KMS-11 (cell line): ENCODE results near the gene PLEKHA3.
A peak's percentile ranks its signal among the peaks of the same experiment; 100 is the strongest.

Source experiments
- H2AFZ ChIP-seq: fragments of 200-600 bp; sonication (generic); 2 replicates; pipeline ENCODE4 v1.6.1; 2016; ENCODE audit warnings: antibody characterized with exemption, mixed run types, low read depth
- H3K27ac ChIP-seq: fragments of 200-600 bp; sonication (generic); 2 replicates; pipeline ENCODE4 v1.6.1; 2016; ENCODE audit warnings: mild to moderate bottlenecking, mixed run types
- H3K27me3 ChIP-seq: fragments of 200-600 bp; sonication (generic); 2 replicates; pipeline ENCODE4 v1.6.1; 2017; ENCODE audit warnings: mild to moderate bottlenecking, low read depth, mixed run types, moderate library complexity; ENCODE audit not compliant: insufficient read depth
- H3K36me3 ChIP-seq: fragments of 200-600 bp; sonication (generic); 2 replicates; pipeline ENCODE4 v1.6.1; 2017; ENCODE audit warnings: mild to moderate bottlenecking, mixed run types; ENCODE audit not compliant: insufficient read depth
- H3K4me1 ChIP-seq: fragments of 200-600 bp; sonication (generic); 2 replicates; pipeline ENCODE4 v1.6.1; 2016; ENCODE audit warnings: mild to moderate bottlenecking, low read depth, mixed run types; ENCODE audit not compliant: poor library complexity, severe bottlenecking
- H3K4me2 ChIP-seq: fragments of 200-600 bp; sonication (generic); 2 replicates; pipeline ENCODE4 v1.7.0; 2016; ENCODE audit warnings: mild to moderate bottlenecking, mixed run types
- H3K4me3 ChIP-seq: fragments of 200-600 bp; sonication (generic); IDR thresholded peaks from 2 replicates; pipeline ENCODE4 v1.6.1; 2017; ENCODE audit warnings: low read depth, low read length, mixed read lengths; ENCODE audit not compliant: insufficient read depth
- H3K79me2 ChIP-seq: fragments of 200-600 bp; sonication (generic); 2 replicates; pipeline ENCODE4 v1.6.1; 2016; ENCODE audit warnings: low read depth, mixed run types; ENCODE audit not compliant: insufficient read depth
- H3K9ac ChIP-seq: fragments of 200-600 bp; sonication (generic); 2 replicates; pipeline ENCODE4 v1.6.1; 2016; ENCODE audit warnings: mild to moderate bottlenecking, mixed run types
- H4K20me1 ChIP-seq: fragments of 200-600 bp; sonication (generic); 2 replicates; pipeline ENCODE4 v1.6.1; 2016; ENCODE audit warnings: mild to moderate bottlenecking, mixed run types; ENCODE audit not compliant: insufficient read depth
- TF ChIP-seq, protein P1 (sequence below): fragments of 200-600 bp; sonication (generic); conservative IDR thresholded peaks from 2 replicates; pipeline ENCODE4 v1.6.1; 2017; ENCODE audit warnings: low read depth, mild to moderate bottlenecking, antibody characterized with exemption, low read length, moderate library complexity, mixed read lengths

PLEKHA3 gene

DNA sequence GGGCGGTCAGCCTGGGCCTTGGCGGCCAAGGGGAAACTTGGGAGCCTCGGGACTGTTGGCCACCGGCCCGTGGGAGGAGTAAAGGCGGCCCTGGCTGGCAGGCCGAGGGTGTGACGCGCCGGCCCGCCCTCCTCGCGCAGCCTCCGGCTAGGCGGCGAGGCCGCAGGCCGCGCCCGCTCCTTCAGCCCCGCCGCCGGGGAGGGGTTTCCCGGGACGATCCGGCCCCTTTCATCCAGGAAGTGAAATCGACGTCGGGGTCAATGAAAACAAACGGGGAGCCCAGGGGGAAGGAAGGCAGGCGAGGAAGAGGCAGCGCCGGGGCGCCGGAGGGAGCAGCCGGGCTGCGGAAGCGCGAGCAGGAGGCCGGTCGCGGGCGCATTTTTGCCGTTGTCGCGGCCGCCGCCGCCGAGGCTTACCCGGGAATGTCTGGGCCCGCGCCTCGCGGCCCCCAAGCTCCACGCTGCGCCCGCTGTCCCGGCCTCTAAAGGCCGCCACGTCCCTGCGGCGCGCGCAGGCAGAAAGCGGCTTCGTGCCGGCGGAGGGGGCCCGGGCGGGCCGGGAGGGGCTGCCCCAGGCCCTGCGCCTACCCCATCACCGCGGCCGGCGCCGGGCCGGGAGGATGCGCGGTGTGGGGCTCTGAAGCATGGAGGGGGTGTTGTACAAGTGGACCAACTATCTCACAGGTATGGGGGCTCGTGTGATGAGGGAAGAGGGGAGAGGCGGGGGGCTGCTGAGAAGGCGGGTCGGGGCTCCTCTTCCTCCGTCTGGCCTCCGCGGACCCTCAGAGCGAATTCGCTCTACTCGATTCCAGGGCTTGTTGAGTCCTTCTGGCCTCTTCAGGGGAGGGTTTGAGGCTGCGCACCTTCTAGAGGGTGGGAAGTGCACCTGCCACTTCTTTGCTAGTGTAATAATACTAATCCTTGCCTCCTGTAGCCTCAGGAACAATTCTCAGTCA, at the start of gene PLEKHA3:
TSS of gene PLEKHA3 (plus strand) at position 231 of the 955 bp plus-strand sequence. CDS start at position 644, 413 bp downstream.
- Histone ChIP-seq H3K27ac (peak within 1 kb of the TSS; percentile 86), H3K27me3 (no peaks in the 10 kb centered on the region), H3K4me1 (peaks cover 38% of the 10 kb centered on the region), H3K9ac (peak within 1 kb of the TSS; percentile 55), H4K20me1 (no peaks in the 10 kb centered on the region), H2AFZ (peak within 1 kb of the TSS; percentile 99), H3K4me2 (peak within 1 kb of the TSS; percentile 97), H3K36me3 (no peaks in the 10 kb centered on the region), H3K4me3 (peak within 1 kb of the TSS; percentile 51), H3K79me2 (peaks cover 22% of the 10 kb centered on the region; the same call in 1 of the 2 replicates)
- TF ChIP-seq, protein P1, sequence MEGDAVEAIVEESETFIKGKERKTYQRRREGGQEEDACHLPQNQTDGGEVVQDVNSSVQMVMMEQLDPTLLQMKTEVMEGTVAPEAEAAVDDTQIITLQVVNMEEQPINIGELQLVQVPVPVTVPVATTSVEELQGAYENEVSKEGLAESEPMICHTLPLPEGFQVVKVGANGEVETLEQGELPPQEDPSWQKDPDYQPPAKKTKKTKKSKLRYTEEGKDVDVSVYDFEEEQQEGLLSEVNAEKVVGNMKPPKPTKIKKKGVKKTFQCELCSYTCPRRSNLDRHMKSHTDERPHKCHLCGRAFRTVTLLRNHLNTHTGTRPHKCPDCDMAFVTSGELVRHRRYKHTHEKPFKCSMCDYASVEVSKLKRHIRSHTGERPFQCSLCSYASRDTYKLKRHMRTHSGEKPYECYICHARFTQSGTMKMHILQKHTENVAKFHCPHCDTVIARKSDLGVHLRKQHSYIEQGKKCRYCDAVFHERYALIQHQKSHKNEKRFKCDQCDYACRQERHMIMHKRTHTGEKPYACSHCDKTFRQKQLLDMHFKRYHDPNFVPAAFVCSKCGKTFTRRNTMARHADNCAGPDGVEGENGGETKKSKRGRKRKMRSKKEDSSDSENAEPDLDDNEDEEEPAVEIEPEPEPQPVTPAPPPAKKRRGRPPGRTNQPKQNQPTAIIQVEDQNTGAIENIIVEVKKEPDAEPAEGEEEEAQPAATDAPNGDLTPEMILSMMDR: no peak

DNA sequence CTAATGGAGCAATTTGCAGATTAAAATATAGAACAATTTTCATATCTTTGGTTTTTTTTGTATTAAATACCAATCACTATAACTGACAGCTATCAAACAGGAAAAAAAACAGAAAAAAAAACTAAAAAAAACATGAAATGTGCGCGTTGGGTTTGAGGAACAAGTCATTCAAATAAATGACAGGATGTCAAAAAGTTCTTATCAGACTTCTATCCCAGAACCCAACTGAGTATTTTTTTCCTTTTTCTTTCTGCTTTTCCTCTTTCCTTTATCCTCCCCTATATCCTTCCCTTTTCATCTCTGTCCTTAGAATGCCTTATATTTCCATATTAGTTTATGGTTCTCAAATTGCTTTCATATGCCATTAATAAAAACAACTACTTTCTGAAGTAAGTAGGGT, 43.6 kb upstream of the PLEKHA3 start:
- H2AFZ ChIP-seq: no peak overlapping the region
- no peaks in the 10 kb centered on the region for H3K27me3 ChIP-seq
- H3K9ac ChIP-seq: no peak overlapping the region
- H3K4me2 ChIP-seq: no peak overlapping the region
- peaks cover under 1% of the 10 kb centered on the region; the same call in 1 of the 2 replicates for H3K36me3 ChIP-seq
- H3K4me1 ChIP-seq: no peaks in the 10 kb centered on the region
- no peaks in the 10 kb centered on the region for H3K79me2 ChIP-seq
- no peaks in the 10 kb centered on the region for H4K20me1 ChIP-seq
- H3K4me3 ChIP-seq: no peak overlapping the region
- TF ChIP-seq, protein P1: no peak
- H3K27ac ChIP-seq: no peak overlapping the region

DNA sequence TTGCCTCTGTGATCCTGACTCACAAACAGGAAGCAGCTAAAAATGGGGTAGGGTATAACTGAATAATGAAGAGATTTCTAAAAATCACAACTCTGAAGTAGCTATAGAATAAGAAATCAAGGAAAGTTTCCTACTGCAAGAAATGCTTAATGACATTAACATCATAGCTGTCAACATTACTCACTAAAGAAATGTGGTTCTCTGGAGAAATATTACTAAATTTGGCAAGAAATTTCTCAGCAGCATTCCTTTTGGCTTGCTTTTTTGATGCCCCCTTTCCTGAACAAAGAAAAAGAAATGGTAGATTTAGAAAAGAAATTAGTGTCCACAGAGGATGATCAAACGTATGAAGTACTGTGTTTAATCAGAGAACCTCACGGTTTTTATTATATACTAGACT, 38.8 kb upstream of the PLEKHA3 start:
- Histone ChIP-seq H3K4me3 (no peak overlapping the region), H3K4me2 (no peak overlapping the region), H3K27ac (no peak overlapping the region), H3K36me3 (peaks cover 16% of the 10 kb centered on the region; the same call in 1 of the 2 replicates), H3K79me2 (no peaks in the 10 kb centered on the region), H3K4me1 (no peaks in the 10 kb centered on the region), H3K27me3 (no peaks in the 10 kb centered on the region), H3K9ac (no peak overlapping the region), H4K20me1 (no peaks in the 10 kb centered on the region), H2AFZ (no peak overlapping the region)
- TF ChIP-seq, protein P1: no peak

DNA sequence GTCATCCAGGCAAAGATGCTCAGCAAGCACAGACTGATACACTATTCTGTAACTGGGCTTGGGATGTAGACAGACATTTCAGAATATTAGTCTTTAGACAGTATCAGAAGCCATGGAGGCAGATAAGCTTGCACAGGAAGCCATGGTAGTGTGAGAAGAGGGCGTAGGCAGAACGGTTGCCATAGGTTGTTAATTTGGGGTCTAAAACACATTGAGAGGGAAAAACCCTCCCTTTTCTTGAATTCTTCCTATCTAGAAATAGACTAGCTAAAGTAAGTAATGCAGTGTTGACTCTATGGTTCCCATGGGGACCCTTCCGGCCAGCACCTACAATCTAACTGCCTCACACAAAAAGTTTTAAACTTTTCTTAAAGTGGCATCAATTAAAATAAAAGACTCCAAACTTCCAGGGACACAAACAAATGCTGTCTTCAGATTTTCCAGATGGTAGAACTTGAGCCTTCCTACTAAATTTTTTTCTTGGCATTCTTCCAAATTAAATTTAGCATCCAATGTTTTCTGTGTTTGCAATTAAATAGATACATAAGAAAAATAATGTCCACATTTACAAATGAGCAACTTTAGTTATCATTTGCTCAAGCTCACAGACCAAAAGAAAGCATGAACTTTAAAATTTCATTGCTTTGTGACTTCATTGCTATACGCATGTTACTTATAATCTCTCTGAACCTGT, 31.1 kb upstream of the PLEKHA3 start:
- no peak overlapping the region for H2AFZ ChIP-seq
- no peak overlapping the region for H3K4me3 ChIP-seq
- peak overlapping the region; percentile 83; the same call in 1 of the 2 replicates for H3K27ac ChIP-seq
- peak overlapping the region; percentile 94 for H3K4me2 ChIP-seq
- H3K36me3 ChIP-seq: peaks cover 8% of the 10 kb centered on the region; the same call in 1 of the 2 replicates
- H3K79me2 ChIP-seq: peaks cover 16% of the 10 kb centered on the region; the same call in 1 of the 2 replicates
- H3K4me1 ChIP-seq: peaks cover 29% of the 10 kb centered on the region
- TF ChIP-seq, protein P1: no peak
- H4K20me1 ChIP-seq: no peaks in the 10 kb centered on the region
- no peaks in the 10 kb centered on the region for H3K27me3 ChIP-seq
- H3K9ac ChIP-seq: peak overlapping the region; percentile 81; the same call in 1 of the 2 replicates
